BJ (cell line): ENCODE results near the gene WSB2. TPM values are rescaled to one million over a fixed set of nuclear protein-coding genes. Genes with fewer than 3 reads are reported as not detected.

Source experiments
- CTCF ChIA-PET: fragments of 350-600 bp; formaldehyde crosslinking; extraction: SDS; loops from one replicate; lab custom pipeline; 2021; ENCODE audit warnings: antibody characterized with exemption, inconsistent platforms; lab: Yijun Ruan, JAX
- POLR2A ChIA-PET: fragments of 300-600 bp; sonication (Branson Sonifier 250); formaldehyde crosslinking; extraction: SDS; loops from one replicate; lab custom pipeline; 2021; ENCODE audit warnings: antibody characterized with exemption; lab: Charles Lee
- DNase-seq: peaks from one replicate; pipeline ENCODE4 v3.0.0-alpha.2; 2011; ENCODE audit warnings: low read depth
- H3K27me3 ChIP-seq: 2 replicates; pipeline ENCODE4 v1.6.0; 2011; ENCODE audit warnings: low read length; ENCODE audit not compliant: control insufficient read depth, insufficient read depth
- H3K36me3 ChIP-seq: 2 replicates; pipeline ENCODE4 v1.5.1; 2011; ENCODE audit warnings: low read length; ENCODE audit not compliant: control insufficient read depth, insufficient read depth
- H3K4me3 ChIP-seq: 2 replicates; pipeline ENCODE4 v1.5.1; 2011; ENCODE audit warnings: low read depth, mild to moderate bottlenecking, control low read depth, low read length
- polyA plus RNA-seq: library from polyadenylated mRNA; depleted of rRNA; stranded (reverse); fragments of >200 nt; gene quantifications from 2 replicates; pipeline ENCODE4 v1.2.3, GENCODE V29; 2011
- TF ChIP-seq, protein P1 (sequence below): IDR thresholded peaks from 2 replicates; pipeline ENCODE4 v1.5.1; 2011; ENCODE audit warnings: low read depth, mild to moderate bottlenecking, control low read depth, inconsistent platforms, low read length, moderate library complexity; ENCODE audit not compliant: insufficient read depth

Gene WSB2
- polyA plus RNA-seq, 1 experiment: 234 TPM

- TF ChIP-seq, protein P1, sequence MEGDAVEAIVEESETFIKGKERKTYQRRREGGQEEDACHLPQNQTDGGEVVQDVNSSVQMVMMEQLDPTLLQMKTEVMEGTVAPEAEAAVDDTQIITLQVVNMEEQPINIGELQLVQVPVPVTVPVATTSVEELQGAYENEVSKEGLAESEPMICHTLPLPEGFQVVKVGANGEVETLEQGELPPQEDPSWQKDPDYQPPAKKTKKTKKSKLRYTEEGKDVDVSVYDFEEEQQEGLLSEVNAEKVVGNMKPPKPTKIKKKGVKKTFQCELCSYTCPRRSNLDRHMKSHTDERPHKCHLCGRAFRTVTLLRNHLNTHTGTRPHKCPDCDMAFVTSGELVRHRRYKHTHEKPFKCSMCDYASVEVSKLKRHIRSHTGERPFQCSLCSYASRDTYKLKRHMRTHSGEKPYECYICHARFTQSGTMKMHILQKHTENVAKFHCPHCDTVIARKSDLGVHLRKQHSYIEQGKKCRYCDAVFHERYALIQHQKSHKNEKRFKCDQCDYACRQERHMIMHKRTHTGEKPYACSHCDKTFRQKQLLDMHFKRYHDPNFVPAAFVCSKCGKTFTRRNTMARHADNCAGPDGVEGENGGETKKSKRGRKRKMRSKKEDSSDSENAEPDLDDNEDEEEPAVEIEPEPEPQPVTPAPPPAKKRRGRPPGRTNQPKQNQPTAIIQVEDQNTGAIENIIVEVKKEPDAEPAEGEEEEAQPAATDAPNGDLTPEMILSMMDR: no peak
- Histone ChIP-seq H3K4me3 (peak overlapping the region; percentile 64), H3K36me3 (no peaks in the 10 kb centered on the region), H3K27me3 (no peaks in the 10 kb centered on the region)
- ChIA-PET CTCF (interaction anchor here (0.6 to 1.4 kb wide), 3 partner anchors 26 to 364 kb away, joined by 3 read pairs; no protein-coding TSS in a partner anchor), POLR2A (no interaction called here)
- DNase-seq: no peak
Measured at GRCh38 chr12:118103201-118103600, 42.2 kb upstream of the WSB2 start.

GRCh38 chr12:118102609-118103008, 41.6 kb upstream of the WSB2 start:
- POLR2A ChIA-PET: no interaction called here
- DNase-seq: no peak

GRCh38 chr12:118102070-118102469, 41.1 kb upstream of the WSB2 start:
- ChIA-PET POLR2A (no interaction called here), CTCF (interaction anchor here (0.7 to 1.3 kb wide), 3 partner anchors 8 to 19 kb away, joined by 3 to 4 read pairs (median 3); no protein-coding TSS in a partner anchor)
- H3K4me3 ChIP-seq: no peak overlapping the region
- no peaks in the 10 kb centered on the region for H3K27me3 ChIP-seq
- no peak for DNase-seq
- TF ChIP-seq, protein P1: no peak
- no peaks in the 10 kb centered on the region for H3K36me3 ChIP-seq

More at GRCh38 chr12:118102609-118103008, 41.6 kb upstream of the WSB2 start:
- Histone ChIP-seq H3K27me3 (no peaks in the 10 kb centered on the region), H3K4me3 (peak overlapping the region; percentile 64), H3K36me3 (no peaks in the 10 kb centered on the region)
- TF ChIP-seq, protein P1: no peak
- CTCF ChIA-PET: interaction anchor here (0.7 to 1.4 kb wide), 3 partner anchors 19 to 228 kb away, joined by 3 to 4 read pairs (median 3); no protein-coding TSS in a partner anchor

DNA sequence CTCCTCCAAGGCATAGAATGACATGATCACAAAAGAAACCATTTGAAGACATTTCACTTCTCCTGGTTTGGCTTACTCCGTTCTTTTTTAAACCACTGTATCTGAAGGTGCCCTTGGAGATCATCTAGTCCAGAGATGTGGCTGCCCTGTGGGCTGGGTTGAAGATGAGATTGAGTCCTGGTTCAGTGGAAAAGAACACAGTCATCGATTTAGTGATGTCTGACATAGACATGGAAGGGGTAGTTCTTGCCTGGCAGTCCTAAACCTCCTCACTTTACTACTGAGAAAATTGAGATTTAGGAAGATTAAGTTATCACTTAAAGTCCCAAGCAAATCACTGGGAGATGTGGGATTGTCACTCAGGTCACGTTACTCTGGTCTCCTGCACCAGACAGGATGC, 40.1 kb upstream of the WSB2 start:
- no peaks in the 10 kb centered on the region for H3K36me3 ChIP-seq
- H3K27me3 ChIP-seq: no peaks in the 10 kb centered on the region
- H3K4me3 ChIP-seq: no peak overlapping the region
- CTCF ChIA-PET: interaction anchor here (0.8 to 1.3 kb wide), 2 partner anchors 9 to 20 kb away, joined by 3 read pairs; no protein-coding TSS in a partner anchor
- TF ChIP-seq, protein P1: no peak
- POLR2A ChIA-PET: no interaction called here
- no peak for DNase-seq

GRCh38 chr12:118098911-118099671, 38.1 kb upstream of the WSB2 start:
- TF ChIP-seq, protein P1: no peak
- H3K27me3 ChIP-seq: no peaks in the 10 kb centered on the region
- CTCF ChIA-PET: no interaction called here
- no peak overlapping the region for H3K4me3 ChIP-seq
- no peak for DNase-seq
- POLR2A ChIA-PET: no interaction called here
- no peaks in the 10 kb centered on the region for H3K36me3 ChIP-seq
